HepG2 (cell line): ENCODE results near the gene PDLIM5. TPM values are rescaled to one million over a fixed set of nuclear protein-coding genes. Genes with fewer than 3 reads are reported as not detected.

ENCODE experiments used
- BHLHE40 ChIP-seq: IDR thresholded peaks from 2 replicates; pipeline ENCODE4 v1.6.1; 2011; ENCODE audit warnings: low read length, improper control_type of control experiment
- GATAD1 ChIP-seq: IDR thresholded peaks from 2 replicates; pipeline ENCODE4 v1.6.1; 2016; ENCODE audit warnings: missing genetic modification reagents, missing compliant biosample characterization
- IRX3 ChIP-seq: sonication (generic); formaldehyde crosslinking; IDR thresholded peaks from 2 replicates; pipeline ENCODE4 v1.8.1; 2023; ENCODE audit warnings: mild to moderate bottlenecking, low read depth, missing genetic modification reagents, borderline replicate concordance
- MTA1 ChIP-seq: sonication (generic); formaldehyde crosslinking; IDR thresholded peaks from 2 replicates; pipeline ENCODE4 v1.4.0; 2020; ENCODE audit warnings: missing genetic modification reagents, mild to moderate bottlenecking, borderline replicate concordance
- NPAS2 ChIP-seq: sonication (generic); formaldehyde crosslinking; IDR thresholded peaks from 2 replicates; pipeline ENCODE4 v1.8.0; 2022; ENCODE audit warnings: mild to moderate bottlenecking, missing genetic modification reagents, borderline replicate concordance
- PHF21A ChIP-seq: sonication (generic); formaldehyde crosslinking; IDR thresholded peaks from 2 replicates; pipeline ENCODE4 v1.5.0; 2020; ENCODE audit warnings: mild to moderate bottlenecking, missing genetic modification reagents
- RNF2 ChIP-seq: fragments of 450-650 bp; conservative IDR thresholded peaks from 2 replicates; pipeline ENCODE4 v1.6.1; 2016; ENCODE audit warnings: low read depth
- RXRA ChIP-seq: sonication (generic); formaldehyde crosslinking; IDR thresholded peaks from 2 replicates; pipeline ENCODE4 v1.5.1; 2020; ENCODE audit warnings: missing genetic modification reagents
- SOX13 ChIP-seq, 3 experiments: fragments of 450-650 bp in 1 of 3; sonication (generic) in 1 of 3; formaldehyde crosslinking in 1 of 3; IDR thresholded peaks in 2 of 3; conservative IDR thresholded peaks in 1 of 3; 2 replicates each; pipeline versions ENCODE4 v1.5.0 to v1.6.1; 2016 to 2020; ENCODE audit warnings: antibody characterized with exemption in 1 of 3, mild to moderate bottlenecking in 1 of 3, missing compliant biosample characterization in 1 of 3, missing genetic modification reagents in 1 of 3, moderate library complexity in 1 of 3
- SRY ChIP-seq: sonication (generic); formaldehyde crosslinking; IDR thresholded peaks from 2 replicates; pipeline ENCODE4 v1.8.0; 2022; ENCODE audit warnings: mild to moderate bottlenecking, missing genetic modification reagents
- ZFX ChIP-seq: sonication (generic); formaldehyde crosslinking; IDR thresholded peaks from 2 replicates; pipeline ENCODE4 v1.4.0; 2020; ENCODE audit warnings: mild to moderate bottlenecking, low read depth, missing genetic modification reagents, moderate library complexity
- ZMYM2 ChIP-seq: sonication (generic); formaldehyde crosslinking; IDR thresholded peaks from 2 replicates; pipeline ENCODE4 v1.8.0; 2022; ENCODE audit warnings: mild to moderate bottlenecking, missing genetic modification reagents
- ZNF10 ChIP-seq: sonication (generic); formaldehyde crosslinking; IDR thresholded peaks from 2 replicates; pipeline ENCODE4 v1.4.0; 2020; ENCODE audit warnings: mild to moderate bottlenecking, low read depth, missing genetic modification reagents, borderline replicate concordance
- ZNF282 ChIP-seq: fragments of 450-650 bp; IDR thresholded peaks from 2 replicates; pipeline ENCODE4 v1.6.1; 2018; ENCODE audit not compliant: partially characterized antibody
- ZNF350 ChIP-seq: sonication (generic); formaldehyde crosslinking; IDR thresholded peaks from 2 replicates; pipeline ENCODE4 v1.4.0; 2020; ENCODE audit warnings: mild to moderate bottlenecking, low read depth, missing genetic modification reagents, borderline replicate concordance
- ZNF569 ChIP-seq: sonication (generic); formaldehyde crosslinking; IDR thresholded peaks from 2 replicates; pipeline ENCODE4 v1.5.0; 2020; ENCODE audit warnings: mild to moderate bottlenecking, missing genetic modification reagents, moderate library complexity, borderline replicate concordance
- ZNF781 ChIP-seq: sonication (generic); formaldehyde crosslinking; IDR thresholded peaks from 2 replicates; pipeline ENCODE4 v1.5.1; 2020; ENCODE audit warnings: borderline replicate concordance, mild to moderate bottlenecking, missing genetic modification reagents; ENCODE audit errors: not compliant biosample characterization
- polyA plus RNA-seq, 8 experiments: library from polyadenylated mRNA; depleted of rRNA in 3 of 8; stranded (reverse) in 7 of 8; unstranded in 1 of 8; fragments of >200 nt; fragmentation: Illumina TruSeq in 4 of 8; extraction: Trizol in 4 of 8; gene quantifications; 2 replicates each; pipeline versions ENCODE4 v1.2.1 to v1.2.3, GENCODE V29; 2011 to 2016; ENCODE audit warnings: low read depth in 4 of 8, missing spikeins in 1 of 8, mixed read lengths in 1 of 8; ENCODE audit not compliant: insufficient read depth in 1 of 8
- total RNA-seq, 5 experiments: library from RNA; depleted of rRNA; stranded (reverse); fragments of >200 nt; fragmentation: Illumina TruSeq; extraction: Trizol; gene quantifications; 2 replicates each; pipeline ENCODE4 v1.2.3, GENCODE V29; 2016; ENCODE audit warnings: low read depth in 1 of 5
- TF ChIP-seq, protein P1 (sequence below): sonication (generic); formaldehyde crosslinking; IDR thresholded peaks from 2 replicates; pipeline ENCODE4 v1.5.0; 2020; ENCODE audit warnings: mild to moderate bottlenecking, missing genetic modification reagents
- TF ChIP-seq, protein P2 (sequence below): sonication (generic); formaldehyde crosslinking; IDR thresholded peaks from 2 replicates; pipeline ENCODE4 v1.4.0; 2020; ENCODE audit warnings: mild to moderate bottlenecking, missing genetic modification reagents
- TF ChIP-seq, protein P3 (sequence below): IDR thresholded peaks from 2 replicates; pipeline ENCODE4 v1.6.1; 2016; ENCODE audit warnings: mild to moderate bottlenecking
- TF ChIP-seq, protein P4 (sequence below): sonication (generic); formaldehyde crosslinking; IDR thresholded peaks from 2 replicates; pipeline ENCODE4 v1.4.0; 2020; ENCODE audit warnings: missing genetic modification reagents
- TF ChIP-seq, protein P5 (sequence below): IDR thresholded peaks from 2 replicates; pipeline ENCODE4 v1.6.1; 2016; ENCODE audit warnings: missing compliant biosample characterization, missing genetic modification reagents, borderline replicate concordance
- TF ChIP-seq, protein P6 (sequence below): sonication (generic); formaldehyde crosslinking; IDR thresholded peaks from 2 replicates; pipeline ENCODE4 v1.5.0; 2020; ENCODE audit warnings: missing genetic modification reagents, mild to moderate bottlenecking, borderline replicate concordance

Gene PDLIM5
- total and polyA plus RNA-seq, 2 of the 13 experiments (the other 11 are each of a cell fraction or from before 2014, with no cell fraction given), result 52.8 to 119 TPM

DNA sequence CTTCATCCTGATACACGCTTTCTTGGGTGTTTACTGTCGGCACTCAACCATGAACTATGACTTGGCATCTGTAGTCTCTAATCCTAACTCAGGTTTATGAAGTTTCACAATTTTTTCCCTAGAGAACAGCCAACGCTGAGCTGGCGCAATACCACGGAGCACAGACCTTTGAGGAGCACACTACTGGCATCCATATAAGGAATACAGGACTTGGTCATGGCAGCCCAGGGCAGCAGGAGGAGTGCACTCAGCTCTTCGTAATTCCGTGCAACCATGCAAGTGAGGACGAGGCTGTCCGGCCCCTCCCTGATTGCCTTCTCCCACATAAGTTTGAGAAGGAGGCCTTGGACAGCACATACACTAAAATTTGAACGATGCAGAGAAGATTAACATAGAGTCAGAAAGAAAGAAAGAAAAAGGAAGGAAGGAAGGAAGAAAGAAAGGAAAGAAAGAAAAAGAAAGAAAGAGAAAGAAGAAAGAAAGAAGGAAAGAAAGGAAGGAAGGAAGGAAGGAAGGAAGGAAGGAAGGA lies 41.0 kb upstream of the PDLIM5 start (continued):
- TF ChIP-seq ZFX (CRISPR knock-in tag) (no peak), BHLHE40 (no peak), SRY (CRISPR knock-in tag) (no peak), PHF21A (CRISPR knock-in tag) (no peak), RXRA (CRISPR knock-in tag) (no peak), SOX13 (IDR thresholded peaks at IDR 0.05) (no peak), SOX13 (CRISPR knock-in tag; conservative IDR thresholded peaks at IDR 0.05 in 1 of 2, IDR thresholded peaks at IDR 0.05 in 1 of 2) (peak in 1 of 2 experiments; percentile 57; a peak in 2 of 4 replicates), ZNF10 (CRISPR knock-in tag) (no peak), RNF2 (no peak), NPAS2 (CRISPR knock-in tag) (no peak), MTA1 (CRISPR knock-in tag) (no peak), ZNF781 (CRISPR knock-in tag) (no peak), GATAD1 (no peak), ZNF282 (no peak), ZNF569 (no peak), IRX3 (CRISPR knock-in tag) (no peak), ZMYM2 (CRISPR knock-in tag) (no peak), ZNF350 (CRISPR knock-in tag) (no peak)
- TF ChIP-seq, protein P1, sequence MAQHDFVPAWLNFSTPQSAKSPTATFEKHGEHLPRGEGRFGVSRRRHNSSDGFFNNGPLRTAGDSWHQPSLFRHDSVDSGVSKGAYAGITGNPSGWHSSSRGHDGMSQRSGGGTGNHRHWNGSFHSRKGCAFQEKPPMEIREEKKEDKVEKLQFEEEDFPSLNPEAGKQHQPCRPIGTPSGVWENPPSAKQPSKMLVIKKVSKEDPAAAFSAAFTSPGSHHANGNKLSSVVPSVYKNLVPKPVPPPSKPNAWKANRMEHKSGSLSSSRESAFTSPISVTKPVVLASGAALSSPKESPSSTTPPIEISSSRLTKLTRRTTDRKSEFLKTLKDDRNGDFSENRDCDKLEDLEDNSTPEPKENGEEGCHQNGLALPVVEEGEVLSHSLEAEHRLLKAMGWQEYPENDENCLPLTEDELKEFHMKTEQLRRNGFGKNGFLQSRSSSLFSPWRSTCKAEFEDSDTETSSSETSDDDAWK (CRISPR knock-in tag), result no peak
- TF ChIP-seq, protein P2, sequence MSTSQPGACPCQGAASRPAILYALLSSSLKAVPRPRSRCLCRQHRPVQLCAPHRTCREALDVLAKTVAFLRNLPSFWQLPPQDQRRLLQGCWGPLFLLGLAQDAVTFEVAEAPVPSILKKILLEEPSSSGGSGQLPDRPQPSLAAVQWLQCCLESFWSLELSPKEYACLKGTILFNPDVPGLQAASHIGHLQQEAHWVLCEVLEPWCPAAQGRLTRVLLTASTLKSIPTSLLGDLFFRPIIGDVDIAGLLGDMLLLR (CRISPR knock-in tag), result no peak
- TF ChIP-seq, protein P3, sequence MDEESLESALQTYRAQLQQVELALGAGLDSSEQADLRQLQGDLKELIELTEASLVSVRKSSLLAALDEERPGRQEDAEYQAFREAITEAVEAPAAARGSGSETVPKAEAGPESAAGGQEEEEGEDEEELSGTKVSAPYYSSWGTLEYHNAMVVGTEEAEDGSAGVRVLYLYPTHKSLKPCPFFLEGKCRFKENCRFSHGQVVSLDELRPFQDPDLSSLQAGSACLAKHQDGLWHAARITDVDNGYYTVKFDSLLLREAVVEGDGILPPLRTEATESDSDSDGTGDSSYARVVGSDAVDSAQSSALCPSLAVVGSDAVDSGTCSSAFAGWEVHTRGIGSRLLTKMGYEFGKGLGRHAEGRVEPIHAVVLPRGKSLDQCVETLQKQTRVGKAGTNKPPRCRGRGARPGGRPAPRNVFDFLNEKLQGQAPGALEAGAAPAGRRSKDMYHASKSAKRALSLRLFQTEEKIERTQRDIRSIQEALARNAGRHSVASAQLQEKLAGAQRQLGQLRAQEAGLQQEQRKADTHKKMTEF (CRISPR knock-in tag), result no peak
- TF ChIP-seq, protein P4, sequence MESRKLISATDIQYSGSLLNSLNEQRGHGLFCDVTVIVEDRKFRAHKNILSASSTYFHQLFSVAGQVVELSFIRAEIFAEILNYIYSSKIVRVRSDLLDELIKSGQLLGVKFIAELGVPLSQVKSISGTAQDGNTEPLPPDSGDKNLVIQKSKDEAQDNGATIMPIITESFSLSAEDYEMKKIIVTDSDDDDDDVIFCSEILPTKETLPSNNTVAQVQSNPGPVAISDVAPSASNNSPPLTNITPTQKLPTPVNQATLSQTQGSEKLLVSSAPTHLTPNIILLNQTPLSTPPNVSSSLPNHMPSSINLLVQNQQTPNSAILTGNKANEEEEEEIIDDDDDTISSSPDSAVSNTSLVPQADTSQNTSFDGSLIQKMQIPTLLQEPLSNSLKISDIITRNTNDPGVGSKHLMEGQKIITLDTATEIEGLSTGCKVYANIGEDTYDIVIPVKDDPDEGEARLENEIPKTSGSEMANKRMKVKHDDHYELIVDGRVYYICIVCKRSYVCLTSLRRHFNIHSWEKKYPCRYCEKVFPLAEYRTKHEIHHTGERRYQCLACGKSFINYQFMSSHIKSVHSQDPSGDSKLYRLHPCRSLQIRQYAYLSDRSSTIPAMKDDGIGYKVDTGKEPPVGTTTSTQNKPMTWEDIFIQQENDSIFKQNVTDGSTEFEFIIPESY (CRISPR knock-in tag), result peak; percentile 51
- TF ChIP-seq, protein P5, sequence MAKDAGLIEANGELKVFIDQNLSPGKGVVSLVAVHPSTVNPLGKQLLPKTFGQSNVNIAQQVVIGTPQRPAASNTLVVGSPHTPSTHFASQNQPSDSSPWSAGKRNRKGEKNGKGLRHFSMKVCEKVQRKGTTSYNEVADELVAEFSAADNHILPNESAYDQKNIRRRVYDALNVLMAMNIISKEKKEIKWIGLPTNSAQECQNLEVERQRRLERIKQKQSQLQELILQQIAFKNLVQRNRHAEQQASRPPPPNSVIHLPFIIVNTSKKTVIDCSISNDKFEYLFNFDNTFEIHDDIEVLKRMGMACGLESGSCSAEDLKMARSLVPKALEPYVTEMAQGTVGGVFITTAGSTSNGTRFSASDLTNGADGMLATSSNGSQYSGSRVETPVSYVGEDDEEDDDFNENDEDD (CRISPR knock-in tag), result no peak
- TF ChIP-seq, protein P6, sequence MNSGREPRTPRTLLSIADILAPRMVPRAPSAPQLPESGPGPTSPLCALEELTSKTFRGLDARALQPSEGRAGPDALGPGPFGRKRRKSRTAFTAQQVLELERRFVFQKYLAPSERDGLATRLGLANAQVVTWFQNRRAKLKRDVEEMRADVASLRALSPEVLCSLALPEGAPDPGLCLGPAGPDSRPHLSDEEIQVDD (CRISPR knock-in tag), result no peak
